ENCODE results near the gene C3orf49. TPM values are rescaled to one million over a fixed set of nuclear protein-coding genes. Genes with fewer than 3 reads are reported as not detected.

C3orf49 gene
- total and polyA plus RNA-seq, 2 of the 13 experiments (the other 11 are each of a cell fraction or from before 2014, with no cell fraction given), result not detected

- POLR2A ChIA-PET, result no interaction called here
- in situ Hi-C loops (cut with HindIII; ENCODE audit: extremely low pct_ligation_motif_present, low pct_unique_long_range_greater_than_20kb), result no loop called here
- no peak for ATAC-seq
These were observed 44.3 kb upstream of the C3orf49 start for GRCh38 chr3:63774781-63775180.

DNA sequence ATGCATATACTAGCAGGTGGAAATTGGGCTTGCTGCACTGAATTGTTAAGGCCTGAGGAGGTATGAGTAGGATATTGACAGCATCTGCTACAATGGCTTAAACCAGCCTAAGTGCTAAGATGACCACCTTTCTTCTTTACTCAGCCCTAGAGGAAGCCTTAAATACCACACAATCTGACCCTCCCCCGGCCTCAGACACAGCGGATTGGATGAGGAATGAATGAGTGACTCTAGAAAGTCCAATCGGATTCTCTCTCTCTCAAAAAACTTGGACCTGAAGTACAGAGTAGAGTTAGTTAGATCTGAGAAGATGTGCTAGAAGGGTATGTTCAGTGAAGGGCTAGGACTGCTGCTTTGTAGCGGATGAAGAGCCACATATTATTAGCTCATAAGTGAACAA lies 39.9 kb upstream of the C3orf49 start:
- no peaks in the 10 kb centered on the region for H3K9me3 ChIP-seq (ENCODE audit: low read length)
- H3K9ac ChIP-seq (ENCODE audit: insufficient read depth, low read depth, low read length), result no peak overlapping the region
- H4K20me1 ChIP-seq (ENCODE audit: insufficient read depth, low read length), result no peaks in the 10 kb centered on the region
- no TSS peak for BruUV-seq (replicated peaks)
- no peak for FAIRE-seq
- H3K4me1 ChIP-seq (ENCODE audit: insufficient read depth, low read length), result no peaks in the 10 kb centered on the region
- in situ Hi-C loops (cut with HindIII; ENCODE audit: extremely low pct_ligation_motif_present, low pct_unique_long_range_greater_than_20kb) (no loop called here), intact Hi-C loops (cut with micrococcal nuclease; ENCODE audit: unreplicated experiment) (no loop called here)
- ATAC-seq, result no peak
- H3K27ac ChIP-seq (ENCODE audit: extremely low read length, insufficient read depth, low read length), result no peak overlapping the region
- CTCF ChIA-PET (ENCODE audit: low intra/inter-chr PET ratio, low total read pairs), result no interaction called here
- no peaks in the 10 kb centered on the region for H3K36me3 ChIP-seq (replicated peaks in 1 of 2; ENCODE audit: control insufficient read depth in 1 of 2, insufficient read depth in 2 of 2, low read length in 2 of 2)
- H3K4me2 ChIP-seq (ENCODE audit: low read depth, low read length), result no peak overlapping the region
- no peak for DNase-seq (ENCODE audit: low spot score)
- no peak overlapping the region for H3K4me3 ChIP-seq (replicated peaks in 1 of 3; ENCODE audit: insufficient read depth in 1 of 3, low read depth in 2 of 3, low read length in 3 of 3)
- 0% methylated on average over 4 of the region's 4 CpGs for WGBS (ENCODE audit: low lambda C conversion rate)
- POLR2A ChIA-PET, result no interaction called here
- H3K27me3 ChIP-seq (ENCODE audit: control insufficient read depth in 1 of 2, insufficient read depth in 2 of 2, low read length in 2 of 2), result no peaks in the 10 kb centered on the region
- H2AFZ ChIP-seq (ENCODE audit: low read length), result no peak overlapping the region
- no peaks in the 10 kb centered on the region for H3K79me2 ChIP-seq (ENCODE audit: insufficient read depth, low read length)
- TF ChIP-seq, protein P1, sequence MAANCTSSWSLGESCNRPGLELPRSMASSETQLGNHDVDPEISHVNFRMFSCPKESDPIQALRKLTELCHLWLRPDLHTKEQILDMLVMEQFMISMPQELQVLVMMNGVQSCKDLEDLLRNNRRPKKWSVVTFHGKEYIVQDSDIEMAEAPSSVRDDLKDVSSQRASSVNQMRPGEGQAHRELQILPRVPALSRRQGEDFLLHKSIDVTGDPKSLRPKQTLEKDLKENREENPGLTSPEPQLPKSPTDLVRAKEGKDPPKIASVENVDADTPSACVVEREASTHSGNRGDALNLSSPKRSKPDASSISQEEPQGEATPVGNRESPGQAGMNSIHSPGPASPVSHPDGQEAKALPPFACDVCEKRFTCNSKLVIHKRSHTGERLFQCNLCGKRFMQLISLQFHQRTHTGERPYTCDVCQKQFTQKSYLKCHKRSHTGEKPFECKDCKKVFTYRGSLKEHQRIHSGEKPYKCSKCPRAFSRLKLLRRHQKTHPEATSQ (CRISPR knock-in tag; IDR thresholded peaks at IDR 0.05; ENCODE audit: borderline replicate concordance), result no peak
- TF ChIP-seq, protein P2, sequence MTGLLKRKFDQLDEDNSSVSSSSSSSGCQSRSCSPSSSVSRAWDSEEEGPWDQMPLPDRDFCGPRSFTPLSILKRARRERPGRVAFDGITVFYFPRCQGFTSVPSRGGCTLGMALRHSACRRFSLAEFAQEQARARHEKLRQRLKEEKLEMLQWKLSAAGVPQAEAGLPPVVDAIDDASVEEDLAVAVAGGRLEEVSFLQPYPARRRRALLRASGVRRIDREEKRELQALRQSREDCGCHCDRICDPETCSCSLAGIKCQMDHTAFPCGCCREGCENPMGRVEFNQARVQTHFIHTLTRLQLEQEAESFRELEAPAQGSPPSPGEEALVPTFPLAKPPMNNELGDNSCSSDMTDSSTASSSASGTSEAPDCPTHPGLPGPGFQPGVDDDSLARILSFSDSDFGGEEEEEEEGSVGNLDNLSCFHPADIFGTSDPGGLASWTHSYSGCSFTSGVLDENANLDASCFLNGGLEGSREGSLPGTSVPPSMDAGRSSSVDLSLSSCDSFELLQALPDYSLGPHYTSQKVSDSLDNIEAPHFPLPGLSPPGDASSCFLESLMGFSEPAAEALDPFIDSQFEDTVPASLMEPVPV (CRISPR knock-in tag; IDR thresholded peaks at IDR 0.05), result no peak
- no peak for TF ChIP-seq ZBED4 (CRISPR knock-in tag; IDR thresholded peaks at IDR 0.05; ENCODE audit: borderline replicate concordance)
- TF ChIP-seq YEATS2 (CRISPR knock-in tag; IDR thresholded peaks at IDR 0.05; ENCODE audit: borderline replicate concordance), result no peak
- TF ChIP-seq, protein P3, sequence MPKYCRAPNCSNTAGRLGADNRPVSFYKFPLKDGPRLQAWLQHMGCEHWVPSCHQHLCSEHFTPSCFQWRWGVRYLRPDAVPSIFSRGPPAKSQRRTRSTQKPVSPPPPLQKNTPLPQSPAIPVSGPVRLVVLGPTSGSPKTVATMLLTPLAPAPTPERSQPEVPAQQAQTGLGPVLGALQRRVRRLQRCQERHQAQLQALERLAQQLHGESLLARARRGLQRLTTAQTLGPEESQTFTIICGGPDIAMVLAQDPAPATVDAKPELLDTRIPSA (CRISPR knock-in tag; IDR thresholded peaks at IDR 0.05; ENCODE audit: borderline replicate concordance), result no peak
- TF ChIP-seq MXI1 (IDR thresholded peaks at IDR 0.05; ENCODE audit: borderline replicate concordance, low read depth, low read length), result no peak
- TF ChIP-seq, protein P4, sequence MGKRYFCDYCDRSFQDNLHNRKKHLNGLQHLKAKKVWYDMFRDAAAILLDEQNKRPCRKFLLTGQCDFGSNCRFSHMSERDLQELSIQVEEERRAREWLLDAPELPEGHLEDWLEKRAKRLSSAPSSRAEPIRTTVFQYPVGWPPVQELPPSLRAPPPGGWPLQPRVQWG (CRISPR knock-in tag; IDR thresholded peaks at IDR 0.05; ENCODE audit: borderline replicate concordance, low read depth), result no peak
- TF ChIP-seq ZNF709 (CRISPR knock-in tag; IDR thresholded peaks at IDR 0.05), result no peak

More at GRCh38 chr3:63774781-63775180, 44.3 kb upstream of the C3orf49 start:
- WGBS (ENCODE audit: low lambda C conversion rate), result 30% methylated on average over 5 of the region's 5 CpGs
- H3K4me2 ChIP-seq (ENCODE audit: low read depth, low read length), result no peak overlapping the region
- CTCF ChIA-PET (ENCODE audit: low intra/inter-chr PET ratio, low total read pairs), result no interaction called here
- no peaks in the 10 kb centered on the region for H3K4me1 ChIP-seq (ENCODE audit: insufficient read depth, low read length)
- no TSS peak for BruUV-seq (replicated peaks)
- no peak overlapping the region for H3K4me3 ChIP-seq (replicated peaks in 1 of 3; ENCODE audit: insufficient read depth in 1 of 3, low read depth in 2 of 3, low read length in 3 of 3)
- no peak for TF ChIP-seq HOXA3 (CRISPR knock-in tag; IDR thresholded peaks at IDR 0.05)
- TF ChIP-seq CEBPB (IDR thresholded peaks at IDR 0.05; ENCODE audit: borderline replicate concordance, low read depth, low read length), result peak; percentile 35; the same call in 1 of the 2 replicates
- TF ChIP-seq ZNF251 (CRISPR knock-in tag; IDR thresholded peaks at IDR 0.05), result no peak
- no peaks in the 10 kb centered on the region for H3K36me3 ChIP-seq (replicated peaks in 1 of 2; ENCODE audit: control insufficient read depth in 1 of 2, insufficient read depth in 2 of 2, low read length in 2 of 2)
- intact Hi-C loops (cut with micrococcal nuclease; ENCODE audit: unreplicated experiment), result no loop called here
- H3K9ac ChIP-seq (ENCODE audit: insufficient read depth, low read depth, low read length), result no peak overlapping the region
- DNase-seq (ENCODE audit: low spot score), result no peak
- H3K27me3 ChIP-seq (ENCODE audit: control insufficient read depth in 1 of 2, insufficient read depth in 2 of 2, low read length in 2 of 2), result no peaks in the 10 kb centered on the region
- FAIRE-seq, result no peak
- no peak overlapping the region for H2AFZ ChIP-seq (ENCODE audit: low read length)
- H3K79me2 ChIP-seq (ENCODE audit: insufficient read depth, low read length), result no peaks in the 10 kb centered on the region
- no peaks in the 10 kb centered on the region for H3K9me3 ChIP-seq (ENCODE audit: low read length)
- no peak overlapping the region for H3K27ac ChIP-seq (ENCODE audit: extremely low read length, insufficient read depth, low read length)
- no peaks in the 10 kb centered on the region for H4K20me1 ChIP-seq (ENCODE audit: insufficient read depth, low read length)

All from HepG2 (cell line).